Glutamatergic neuron (in vitro differentiated cells): Measurements from ENCODE around the gene GP2. TPM values are rescaled to one million over a fixed set of nuclear protein-coding genes. Genes with fewer than 3 reads are reported as not detected.
"Not testable (repeated sequence)": the region's sequence is repeated elsewhere in the genome, so short reads cannot be mapped to it uniquely, and the experiment has no call there.

ENCODE experiments used
- DNase-seq: peaks from one replicate; pipeline ENCODE4 v3.0.0; 2022
- H3K27ac Mint-ChIP-seq: one replicate; pipeline ENCODE4 v1.8.0; 2020; ENCODE audit warnings: mild to moderate bottlenecking, mixed read lengths, inconsistent platforms; ENCODE audit not compliant: unreplicated experiment
- H3K27me3 Mint-ChIP-seq: one replicate; pipeline ENCODE4 v1.8.0; 2020; ENCODE audit warnings: mild to moderate bottlenecking, moderate library complexity, mixed read lengths, inconsistent platforms; ENCODE audit not compliant: unreplicated experiment
- H3K36me3 Mint-ChIP-seq: one replicate; pipeline ENCODE4 v1.8.0; 2020; ENCODE audit warnings: mild to moderate bottlenecking, mixed read lengths, inconsistent platforms; ENCODE audit not compliant: unreplicated experiment
- H3K4me1 Mint-ChIP-seq: one replicate; pipeline ENCODE4 v1.8.0; 2020; ENCODE audit warnings: mild to moderate bottlenecking, low read depth, mixed read lengths, inconsistent platforms; ENCODE audit not compliant: unreplicated experiment
- H3K4me3 Mint-ChIP-seq: one replicate; pipeline ENCODE4 v1.8.0; 2020; ENCODE audit warnings: mild to moderate bottlenecking, mixed read lengths, inconsistent platforms; ENCODE audit not compliant: unreplicated experiment
- H3K9me3 Mint-ChIP-seq: one replicate; pipeline ENCODE4 v1.8.0; 2020; ENCODE audit warnings: mild to moderate bottlenecking, moderate library complexity, mixed read lengths, inconsistent platforms; ENCODE audit not compliant: unreplicated experiment
- CTCF ChIP-seq: fragments of 200-600 bp; sonication (generic); IDR thresholded peaks from one replicate; pipeline ENCODE4 v1.5.0; 2021; ENCODE audit not compliant: partially characterized antibody, unreplicated experiment
- total RNA-seq: library from RNA; stranded (reverse); fragmentation: NEBNext Ultra II Directional; extraction: Animal tissue kit (Norgen Biotek cat#: 25700); gene quantifications from one replicate; pipeline ENCODE4 v1.2.1, GENCODE V29; 2021; ENCODE audit not compliant: unreplicated experiment

The GP2 gene
- total RNA-seq, 1 donor from 2014 or later, result not detected

GRCh38 chr16:20317117-20317516, 10.2 kb downstream of the GP2 start:
- H3K27me3 Mint-ChIP-seq, result peaks cover 3% of the 10 kb centered on the region
- DNase-seq, result no peak
- H3K4me3 Mint-ChIP-seq, result no peak overlapping the region
- no peak overlapping the region for H3K27ac Mint-ChIP-seq
- H3K4me1 Mint-ChIP-seq, result no peaks in the 10 kb centered on the region
- TF ChIP-seq CTCF, result no peak
- no peaks in the 10 kb centered on the region for H3K9me3 Mint-ChIP-seq
- H3K36me3 Mint-ChIP-seq, result no peaks in the 10 kb centered on the region

GRCh38 chr16:20316715-20317114, 10.6 kb downstream of the GP2 start:
- Mint-ChIP-seq H3K4me3 (no peak overlapping the region), H3K36me3 (no peaks in the 10 kb centered on the region), H3K27me3 (peaks cover 3% of the 10 kb centered on the region), H3K27ac (no peak overlapping the region), H3K9me3 (no peaks in the 10 kb centered on the region), H3K4me1 (no peaks in the 10 kb centered on the region)
- TF ChIP-seq CTCF, result no peak
- DNase-seq, result no peak

- H3K9me3 Mint-ChIP-seq, result no peaks in the 10 kb centered on the region
- no peak for TF ChIP-seq CTCF
- DNase-seq, result no peak
- peaks cover 3% of the 10 kb centered on the region for H3K27me3 Mint-ChIP-seq
- no peaks in the 10 kb centered on the region for H3K36me3 Mint-ChIP-seq
- H3K4me1 Mint-ChIP-seq, result no peaks in the 10 kb centered on the region
- no peak overlapping the region for H3K4me3 Mint-ChIP-seq
- no peak overlapping the region for H3K27ac Mint-ChIP-seq
Measured at GRCh38 chr16:20315764-20316163, 11.5 kb downstream of the GP2 start.

- no peak for DNase-seq
- Mint-ChIP-seq H3K9me3 (no peaks in the 10 kb centered on the region), H3K4me1 (no peaks in the 10 kb centered on the region), H3K36me3 (no peaks in the 10 kb centered on the region), H3K4me3 (no peak overlapping the region), H3K27ac (no peak overlapping the region), H3K27me3 (peaks cover 3% of the 10 kb centered on the region)
- no peak for TF ChIP-seq CTCF
Measured at GRCh38 chr16:20314575-20314974, 12.7 kb downstream of the GP2 start.

- DNase-seq, result no peak
- H3K4me1 Mint-ChIP-seq, result no peaks in the 10 kb centered on the region
- no peak for TF ChIP-seq CTCF
- H3K36me3 Mint-ChIP-seq, result no peaks in the 10 kb centered on the region
- peaks cover 3% of the 10 kb centered on the region for H3K27me3 Mint-ChIP-seq
- H3K9me3 Mint-ChIP-seq, result no peaks in the 10 kb centered on the region
- no peak overlapping the region for H3K4me3 Mint-ChIP-seq
- H3K27ac Mint-ChIP-seq, result no peak overlapping the region
Measured at GRCh38 chr16:20313741-20314140, 13.6 kb downstream of the GP2 start.

- not testable (repeated sequence) for H3K4me1 Mint-ChIP-seq
Measured at GRCh38 chr16:20312536-20313095, 14.7 kb downstream of the GP2 start.

More at GRCh38 chr16:20312536-20313095, 14.7 kb downstream of the GP2 start:
- not testable (repeated sequence) for DNase-seq, H3K36me3 Mint-ChIP-seq, H3K27ac Mint-ChIP-seq, H3K9me3 Mint-ChIP-seq, H3K4me3 Mint-ChIP-seq, H3K27me3 Mint-ChIP-seq
